B cell (primary cell): Measurements from ENCODE around the gene FMOD. TPM values are rescaled to one million over a fixed set of nuclear protein-coding genes. Genes with fewer than 3 reads are reported as not detected.

Experiments used
- ATAC-seq: fragments of 200-7000 bp; cut with Tn5 transposase; one replicate; pipeline ENCODE4 v1.10.0; 2021; ENCODE audit warnings: low read depth, mild to moderate bottlenecking, moderate number of reproducible peaks, moderate library complexity
- CTCF ChIA-PET: fragments of 350-600 bp; sonication (Branson Sonifier 250); formaldehyde crosslinking; loops from one replicate; lab custom pipeline; 2021; ENCODE audit warnings: antibody characterized with exemption, inconsistent platforms; lab: Charles Lee
- POLR2A ChIA-PET: fragments of 350-600 bp; sonication (Branson Sonifier 250); formaldehyde crosslinking; loops from one replicate; lab custom pipeline; 2021; ENCODE audit warnings: antibody characterized with exemption; lab: Charles Lee
- DNase-seq: peaks from one replicate; pipeline ENCODE4 v3.0.0; 2013
- H2AFZ ChIP-seq: 2 replicates; pipeline ENCODE4 v1.6.1; 2012; ENCODE audit warnings: mild to moderate bottlenecking, low read depth, low read length; ENCODE audit not compliant: insufficient read depth, poor library complexity, severe bottlenecking
- H3K27ac ChIP-seq, 2 donors: 1 replicate in 1 of 2; 2 replicates in 1 of 2; pipeline ENCODE4 v1.5.1; 2012 to 2013; ENCODE audit warnings: low read length in 2 of 2, mild to moderate bottlenecking in 2 of 2, moderate library complexity in 1 of 2
- H3K27me3 ChIP-seq, 4 experiments: fragments of 200-600 bp in 1 of 4; sonication (generic) in 1 of 4; replicated peaks in 1 of 4; 1 replicate in 2 of 4; 2 replicates in 2 of 4; pipeline versions ENCODE4 v1.6.1 to v1.7.0; 2013 to 2016; ENCODE audit warnings: low read length in 3 of 4, mild to moderate bottlenecking in 2 of 4, mixed read lengths in 1 of 4, moderate library complexity in 1 of 4; ENCODE audit not compliant: insufficient read depth in 4 of 4, control insufficient read depth in 3 of 4; ENCODE audit errors: control extremely low read depth in 1 of 4
- H3K36me3 ChIP-seq, 2 experiments: replicated peaks in 1 of 2; 1 replicate in 1 of 2; 2 replicates in 1 of 2; pipeline versions ENCODE4 v1.6.1 to v1.7.1; 2013; ENCODE audit warnings: low read length in 1 of 2; ENCODE audit not compliant: insufficient read depth in 2 of 2, control insufficient read depth in 1 of 2; ENCODE audit errors: control extremely low read depth in 1 of 2, extremely low read depth in 1 of 2
- H3K4me1 ChIP-seq, 2 donors: fragments of 200-600 bp in 1 of 2; sonication (generic) in 1 of 2; 1 replicate in 1 of 2; 2 replicates in 1 of 2; pipeline versions ENCODE4 v1.5.1 to v1.6.1; 2013 to 2017; ENCODE audit warnings: low read length in 2 of 2; ENCODE audit not compliant: control insufficient read depth in 2 of 2, insufficient read depth in 2 of 2
- H3K4me2 ChIP-seq: replicated peaks from 2 replicates; pipeline ENCODE3; 2012; ENCODE audit warnings: mild to moderate bottlenecking, low read depth, low read length; ENCODE audit not compliant: poor library complexity, severe bottlenecking
- H3K4me3 ChIP-seq, 5 experiments: fragments of 200-600 bp in 1 of 5; sonication (generic) in 1 of 5; 1 replicate in 3 of 5; 2 replicates in 2 of 5; pipeline versions ENCODE4 v1.5.1 to v1.7.0; 2011 to 2016; ENCODE audit warnings: low read length in 4 of 5, mild to moderate bottlenecking in 4 of 5, low read depth in 2 of 5, control low read depth in 1 of 5, moderate library complexity in 1 of 5; ENCODE audit not compliant: insufficient read depth in 1 of 5; ENCODE audit errors: control extremely low read depth in 1 of 5, extremely low read depth in 1 of 5
- H3K79me2 ChIP-seq: fragments of 200-600 bp; sonication (generic); one replicate; pipeline ENCODE4 v1.6.0; 2016; ENCODE audit warnings: low read length; ENCODE audit not compliant: control insufficient read depth, insufficient read depth
- H3K9ac ChIP-seq: fragments of 200-600 bp; sonication (generic); 2 replicates; pipeline ENCODE4 v1.6.1; 2017; ENCODE audit warnings: mild to moderate bottlenecking, low read length, moderate library complexity
- H3K9me3 ChIP-seq, 3 donors: one replicate each; pipeline versions ENCODE4 v1.6.1 to v1.7.1; 2013; ENCODE audit warnings: low read length in 2 of 3; ENCODE audit not compliant: control insufficient read depth in 2 of 3, insufficient read depth in 1 of 3; ENCODE audit errors: control extremely low read depth in 1 of 3
- H4K20me1 ChIP-seq: 2 replicates; pipeline ENCODE4 v1.6.0; 2012; ENCODE audit warnings: mild to moderate bottlenecking, low read length; ENCODE audit not compliant: insufficient read depth, control insufficient read depth, poor library complexity, severe bottlenecking
- H3K27ac Mint-ChIP-seq: one replicate; pipeline ENCODE4 v1.8.0; 2021; ENCODE audit warnings: mixed read lengths
- H3K27me3 Mint-ChIP-seq: one replicate; pipeline ENCODE4 v1.8.0; 2021; ENCODE audit warnings: mixed read lengths
- H3K4me1 Mint-ChIP-seq: one replicate; pipeline ENCODE4 v1.8.0; 2021; ENCODE audit warnings: mixed read lengths
- H3K4me3 Mint-ChIP-seq: one replicate; pipeline ENCODE4 v1.8.0; 2021; ENCODE audit warnings: mixed read lengths
- H3K9me3 Mint-ChIP-seq: one replicate; pipeline ENCODE4 v1.8.0; 2022; ENCODE audit warnings: mixed read lengths; ENCODE audit not compliant: insufficient read depth
- CTCF ChIP-seq: fragments of 200-600 bp; IDR thresholded peaks from one replicate; pipeline ENCODE4 v1.8.0; 2022; ENCODE audit warnings: antibody characterized with exemption, mild to moderate bottlenecking
- EZH2 ChIP-seq: IDR thresholded peaks from 2 replicates; pipeline ENCODE4 v1.6.1; 2012; ENCODE audit warnings: borderline replicate concordance, low read depth, mild to moderate bottlenecking, moderate library complexity, low read length; ENCODE audit not compliant: insufficient read depth, poor library complexity, severe bottlenecking
- WGBS: methylation state at CpG from one replicate; pipeline ENCODE4 v1.1.5; 2013; ENCODE audit warnings: missing lambda C conversion rate; ENCODE audit not compliant: insufficient coverage; 5-methylcytosine and 5-hydroxymethylcytosine counted together
- intact Hi-C: fragments of 100-400 bp; cut with micrococcal nuclease; formaldehyde crosslinking; loops from one replicate; pipeline ENCODE4 v1.10.0; 2022
- polyA plus RNA-seq: library from polyadenylated mRNA; depleted of rRNA; stranded (reverse); fragments of >200 nt; gene quantifications from 2 replicates; pipeline ENCODE4 v1.2.3, GENCODE V29; 2012
- total RNA-seq, 2 donors: library from RNA; stranded (reverse); fragments of 120-200 nt in 1 of 2; gene quantifications; 1 replicate in 1 of 2; 2 replicates in 1 of 2; pipeline versions ENCODE4 v1.2.3 to v1.2.4, GENCODE V29; 2013 to 2022

Gene FMOD
- total and polyA plus RNA-seq, 2 donors (not counting 1 experiment from before 2014, with no cell fraction given), result not detected

GRCh38 chr1:203321273-203322052 lies 29.5 kb downstream of the FMOD start:
- H3K4me3 Mint-ChIP-seq, result peak overlapping the region; percentile 79
- no peak overlapping the region for H3K9ac ChIP-seq
- peaks cover 93% of the 10 kb centered on the region for H3K4me1 Mint-ChIP-seq
- H3K9me3 Mint-ChIP-seq, result no peaks in the 10 kb centered on the region
- TF ChIP-seq CTCF, result no peak
- TF ChIP-seq EZH2, result no peak
- no peaks in the 10 kb centered on the region for H3K27me3 Mint-ChIP-seq
- DNase-seq, result no peak
- H3K27ac ChIP-seq, result peak overlapping the region; percentile 96 to 97
- POLR2A ChIA-PET, result interaction anchor here (0.6 to 13.4 kb wide), 9 partner anchors 9 to 54 kb away, joined by 3 to 687 read pairs (median 11); partner anchors contain the start of gene BTG2
- no peak overlapping the region for H2AFZ ChIP-seq
- no peaks in the 10 kb centered on the region for H3K36me3 ChIP-seq
- H3K4me2 ChIP-seq, result peak overlapping the region; percentile 92
- ATAC-seq, result no peak
- no peaks in the 10 kb centered on the region for H4K20me1 ChIP-seq
- intact Hi-C loops, result loop anchor here (1.0 kb wide), 2 partner anchors 11 to 16 kb away; partner anchors contain the start of gene BTG2
- WGBS, result 79% methylated on average over 4 of the region's 6 CpGs
- peaks cover 81 to 95% of the 10 kb centered on the region in 2 donors for H3K4me1 ChIP-seq
- H3K27ac Mint-ChIP-seq, result peak overlapping the region; percentile 98
- H3K79me2 ChIP-seq, result peaks cover 23% of the 10 kb centered on the region
- no peaks in the 10 kb centered on the region for H3K27me3 ChIP-seq
- peak overlapping the region in 3 of 5 experiments; percentile 0 to 25 (median 3) for H3K4me3 ChIP-seq
- CTCF ChIA-PET, result interaction anchor here (1.5 to 32.7 kb wide), 5 partner anchors 12 to 160 kb away, joined by 3 to 1776 read pairs (median 227); partner anchors contain the start of gene BTG2
- no peaks in the 10 kb centered on the region for H3K9me3 ChIP-seq
